ENCODE results near the gene IMPDH1.
"Not testable (repeated sequence)": the region's sequence is repeated elsewhere in the genome, so short reads cannot be mapped to it uniquely, and the experiment has no call there.

Gene IMPDH1

GRCh38 chr7:128409596-128410450, at the start of gene IMPDH1:
TSS of gene IMPDH1 (minus strand) at chr7:128409982. CDS start at chr7:128409901, 81 bp downstream.
- DNase-seq (ENCODE audit: low read depth in 1 of 2, low spot score in 1 of 2) = peak; percentile 72 to 73

DNA sequence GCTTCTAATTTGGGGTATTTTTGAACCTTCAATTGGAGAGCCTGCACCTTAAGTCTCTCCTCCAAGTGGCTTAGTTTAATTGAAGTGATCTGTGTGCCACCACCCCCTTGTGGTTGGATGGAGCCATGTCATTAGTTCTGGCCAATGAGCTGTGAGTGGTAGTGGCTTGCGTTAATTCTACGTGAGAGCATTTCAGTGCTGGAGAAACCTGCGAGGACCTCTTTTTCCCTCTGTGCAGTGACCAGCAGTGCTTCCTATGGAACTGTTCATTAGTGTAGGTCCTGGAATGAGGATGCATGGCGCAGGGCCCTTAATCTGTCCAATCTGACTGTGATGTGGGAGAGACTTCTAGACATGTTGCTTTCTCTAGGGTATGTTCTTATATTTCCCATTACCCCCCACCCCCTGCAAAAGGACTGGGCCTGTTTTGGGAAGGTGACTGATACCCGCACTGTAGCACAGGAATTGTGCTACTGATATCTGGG, 49.7 kb upstream of the IMPDH1 start:
- peak; percentile 36 to 40 for DNase-seq (ENCODE audit: low read depth in 1 of 2, low spot score in 1 of 2)

GRCh38 chr7:128458956-128459355, 49.2 kb upstream of the IMPDH1 start:
- DNase-seq (ENCODE audit: low read depth in 1 of 2, low spot score in 1 of 2) = no peak

GRCh38 chr7:128457385-128457784, 47.6 kb upstream of the IMPDH1 start:
- not testable (repeated sequence) for DNase-seq (ENCODE audit: low read depth in 1 of 2, low spot score in 1 of 2)

GRCh38 chr7:128456255-128456725, 46.5 kb upstream of the IMPDH1 start:
- DNase-seq (ENCODE audit: low read depth in 1 of 2, low spot score in 1 of 2) = no peak

DNA sequence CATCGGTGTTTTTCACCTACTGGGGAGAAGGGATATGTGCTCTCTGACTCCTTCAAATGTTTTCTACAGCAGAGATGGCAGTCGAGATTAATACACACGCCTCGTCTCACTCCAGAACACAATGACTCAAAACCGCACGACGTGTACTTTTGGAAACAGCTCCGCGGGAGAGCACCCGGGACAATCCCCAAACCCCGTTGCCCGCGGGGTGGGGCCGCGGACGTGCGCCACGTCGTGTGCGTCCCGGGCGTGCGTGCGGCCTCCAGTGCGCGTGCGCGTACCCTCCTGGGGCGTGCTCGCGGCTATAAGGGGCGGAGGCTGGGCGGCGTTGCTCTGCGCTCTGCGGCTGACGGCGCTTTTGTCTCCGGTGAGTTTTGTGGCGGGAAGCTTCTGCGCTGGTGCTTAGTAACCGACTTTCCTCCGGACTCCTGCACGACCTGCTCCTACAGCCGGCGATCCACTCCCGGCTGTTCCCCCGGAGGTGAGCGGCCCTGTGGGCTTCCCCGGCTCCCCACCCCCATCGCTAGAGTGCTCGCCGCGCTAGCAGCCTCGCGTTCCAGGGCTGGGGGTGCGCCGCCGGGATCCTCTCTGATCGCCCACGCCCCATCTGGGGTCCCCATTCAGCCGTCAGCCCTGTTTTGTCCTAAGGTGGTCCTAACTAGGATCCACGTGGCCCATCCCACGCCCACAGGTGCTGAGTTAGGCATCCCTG, 45.9 kb upstream of the IMPDH1 start, which contains the start of gene HILPDA:
Gene HILPDA (plus strand): TSS at position 336 of the 712 bp plus-strand sequence. CDS start 1,391 bp downstream, outside the sequence.
- peak; percentile 79 to 93 for DNase-seq (ENCODE audit: low read depth in 1 of 2, low spot score in 1 of 2)

- no peak for DNase-seq (ENCODE audit: low read depth in 1 of 2, low spot score in 1 of 2)
These were observed 45.2 kb upstream of the IMPDH1 start for GRCh38 chr7:128454808-128455542.

- no peak for DNase-seq (ENCODE audit: low read depth in 1 of 2, low spot score in 1 of 2)
These were observed 44.3 kb upstream of the IMPDH1 start for GRCh38 chr7:128453836-128454804.

- no peak for DNase-seq (ENCODE audit: low read depth in 1 of 2, low spot score in 1 of 2)
These were observed 42.8 kb upstream of the IMPDH1 start for GRCh38 chr7:128452552-128452951.

GRCh38 chr7:128450913-128451312, 41.1 kb upstream of the IMPDH1 start:
- DNase-seq (ENCODE audit: low read depth in 1 of 2, low spot score in 1 of 2) = no peak

- DNase-seq (ENCODE audit: low read depth in 1 of 2, low spot score in 1 of 2) = no peak
These were observed 40.6 kb upstream of the IMPDH1 start for GRCh38 chr7:128450409-128450808.

DNA sequence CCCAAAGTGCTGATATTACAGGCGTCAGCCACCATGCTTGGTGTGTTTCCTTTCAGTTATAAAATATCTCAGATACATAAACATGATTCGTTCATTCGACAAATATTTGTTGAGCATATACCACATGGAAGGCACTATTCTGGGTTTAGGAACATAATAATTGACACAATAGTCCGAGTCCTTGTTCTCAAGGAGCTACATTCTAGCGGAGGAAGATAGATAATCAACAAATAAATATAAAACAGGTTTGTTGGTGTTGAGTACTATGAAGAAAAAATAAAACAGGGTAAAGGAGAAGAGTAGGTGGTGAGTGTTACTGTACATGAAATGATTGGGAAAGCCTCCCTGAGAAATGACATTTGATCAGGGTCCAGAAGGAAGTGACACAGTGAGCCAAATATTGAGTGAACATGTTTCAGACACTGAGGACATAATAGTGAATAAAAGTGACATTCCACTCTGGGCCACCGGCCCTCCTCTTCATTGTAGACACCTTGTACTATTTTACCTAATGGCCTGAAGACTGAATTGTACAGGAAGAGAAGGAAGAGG, 39.0 kb upstream of the IMPDH1 start:
- DNase-seq (ENCODE audit: low read depth in 1 of 2, low spot score in 1 of 2) = no peak

DNA sequence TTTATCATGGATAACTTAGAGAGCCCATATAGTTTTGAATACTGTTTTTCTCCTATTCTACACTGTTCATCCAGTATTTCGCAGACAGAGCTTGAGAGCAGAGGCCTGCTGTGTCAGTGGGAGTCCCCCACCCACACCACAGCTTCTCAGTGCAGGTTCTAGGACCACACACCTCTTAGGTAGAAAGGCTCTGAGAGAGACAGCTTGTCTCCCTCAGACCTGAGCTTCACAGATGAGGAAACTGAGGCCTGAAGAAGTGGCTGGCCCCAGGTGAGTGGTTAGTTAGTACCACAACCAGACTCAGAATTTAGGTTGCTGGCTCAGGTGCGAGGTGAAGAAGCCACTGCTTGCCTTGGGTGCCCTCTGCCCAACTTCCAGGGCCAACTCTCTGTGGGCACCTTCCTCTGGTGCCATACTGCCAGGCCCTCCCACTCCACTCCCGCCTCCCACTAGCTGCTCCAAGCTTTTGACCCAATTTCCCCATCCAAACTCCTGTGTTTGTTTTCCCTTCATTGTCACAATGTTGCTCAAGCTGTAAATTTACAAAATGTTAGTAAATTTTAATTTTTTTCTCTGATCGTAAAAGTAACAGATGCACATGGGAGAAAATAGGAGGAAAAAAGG, 38.3 kb upstream of the IMPDH1 start:
- no peak for DNase-seq (ENCODE audit: low read depth in 1 of 2, low spot score in 1 of 2)

- DNase-seq (ENCODE audit: low read depth in 1 of 2, low spot score in 1 of 2) = no peak
These were observed 36.5 kb upstream of the IMPDH1 start for GRCh38 chr7:128446306-128446705.

DNA sequence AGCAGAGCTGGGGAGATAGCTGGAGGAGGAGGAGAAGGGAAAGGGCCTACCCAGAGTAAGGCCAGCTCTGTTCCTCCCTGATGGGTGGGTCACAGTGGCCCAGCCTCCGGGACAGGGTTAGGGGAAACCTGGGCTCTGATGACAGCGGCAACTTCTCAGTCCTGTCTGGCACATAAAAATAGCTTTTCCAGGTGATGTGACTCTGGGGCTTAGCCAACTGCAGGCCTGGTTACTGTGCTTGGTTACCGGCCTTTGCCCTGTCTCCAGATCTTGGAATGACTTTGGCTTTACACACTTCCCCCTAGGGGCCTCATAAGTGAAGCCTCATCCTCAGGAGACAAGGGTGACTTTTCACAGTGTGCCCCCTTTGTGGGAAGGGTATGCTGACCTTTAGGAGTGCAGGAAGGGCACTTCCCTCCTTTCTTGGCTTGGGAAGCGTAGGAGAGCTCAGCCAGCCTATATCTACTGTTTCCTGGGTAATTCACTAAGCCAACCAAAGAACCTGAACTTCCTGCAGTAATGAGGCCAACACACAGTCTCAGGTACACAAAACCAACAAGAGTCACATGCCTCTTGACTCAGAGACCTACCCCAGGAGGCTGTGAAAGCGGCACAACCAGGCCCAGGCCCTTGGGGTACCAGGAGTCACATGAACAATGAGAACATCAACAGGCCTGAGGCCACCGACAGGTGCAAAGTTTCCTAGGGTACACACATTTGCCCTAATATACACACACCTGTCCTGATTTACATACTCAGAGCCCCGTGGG, 34.2 kb upstream of the IMPDH1 start:
- DNase-seq (ENCODE audit: low read depth in 1 of 2, low spot score in 1 of 2) = no peak

- DNase-seq (ENCODE audit: low read depth in 1 of 2, low spot score in 1 of 2) = no peak
These were observed 32.6 kb upstream of the IMPDH1 start for GRCh38 chr7:128442356-128442755.

- no peak for DNase-seq (ENCODE audit: low read depth in 1 of 2, low spot score in 1 of 2)
These were observed 27.9 kb upstream of the IMPDH1 start for GRCh38 chr7:128437426-128438332.

- no peak for DNase-seq (ENCODE audit: low read depth in 1 of 2, low spot score in 1 of 2)
These were observed 25.5 kb upstream of the IMPDH1 start for GRCh38 chr7:128435327-128435686.
